Erythroblast (primary cell): ENCODE data around the gene SH3BGRL2.

Source experiments
- DNase-seq, 2 experiments: peaks; one replicate each; lab custom pipeline; 2025; lab: John Stamatoyannopoulos, UW
- GATA1 ChIP-seq: IDR thresholded peaks from 2 replicates; pipeline ENCODE4 v1.6.1; 2011; ENCODE audit warnings: low read depth, mild to moderate bottlenecking, control low read depth, low read length, moderate library complexity
- POLR2A ChIP-seq: IDR thresholded peaks from 2 replicates; pipeline ENCODE4 v1.6.1; 2011; ENCODE audit warnings: mild to moderate bottlenecking, low read length

The SH3BGRL2 gene

DNA sequence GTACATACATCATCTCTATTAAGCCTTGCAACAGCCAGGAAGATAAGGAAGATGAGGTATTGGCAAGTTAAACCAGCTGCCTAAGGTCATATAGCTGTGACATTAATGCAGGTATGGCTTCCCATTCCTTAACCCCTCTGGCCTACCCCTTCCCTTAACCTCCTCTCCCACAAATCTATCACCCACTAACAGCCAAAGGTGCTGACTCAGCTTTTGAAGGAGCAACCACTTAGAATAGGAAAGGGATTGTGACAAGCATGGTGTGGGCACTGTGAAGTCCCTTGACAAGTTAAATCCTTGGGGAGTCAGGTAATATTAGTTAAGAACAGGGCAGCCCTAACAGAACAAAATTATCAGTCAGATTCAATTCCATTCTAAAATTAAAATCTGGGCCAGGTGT is 5.4 kb upstream of the SH3BGRL2 start:
- TF ChIP-seq GATA1 (no peak), POLR2A (no peak)
- DNase-seq = no peak

DNA sequence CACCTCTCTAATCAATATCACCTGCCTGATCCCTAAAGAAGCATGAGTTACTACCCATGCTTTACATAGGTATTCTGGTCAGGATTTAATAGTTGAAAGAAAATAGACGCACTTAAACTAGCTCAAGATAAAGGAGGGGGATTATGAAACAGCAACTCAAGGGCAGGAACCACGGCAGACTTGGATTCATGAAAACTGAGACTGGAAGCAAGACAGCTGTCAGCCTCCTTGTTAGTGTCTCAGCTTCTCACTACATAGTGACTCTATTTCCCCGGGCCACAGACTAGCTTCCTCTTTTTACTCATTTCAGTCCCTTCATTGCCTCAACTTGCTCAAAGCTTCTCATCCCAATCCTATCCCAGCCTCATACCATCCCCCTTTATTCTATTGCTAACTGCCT is 4.3 kb upstream of the SH3BGRL2 start:
- DNase-seq = no peak
- TF ChIP-seq POLR2A (no peak), GATA1 (no peak)

DNA sequence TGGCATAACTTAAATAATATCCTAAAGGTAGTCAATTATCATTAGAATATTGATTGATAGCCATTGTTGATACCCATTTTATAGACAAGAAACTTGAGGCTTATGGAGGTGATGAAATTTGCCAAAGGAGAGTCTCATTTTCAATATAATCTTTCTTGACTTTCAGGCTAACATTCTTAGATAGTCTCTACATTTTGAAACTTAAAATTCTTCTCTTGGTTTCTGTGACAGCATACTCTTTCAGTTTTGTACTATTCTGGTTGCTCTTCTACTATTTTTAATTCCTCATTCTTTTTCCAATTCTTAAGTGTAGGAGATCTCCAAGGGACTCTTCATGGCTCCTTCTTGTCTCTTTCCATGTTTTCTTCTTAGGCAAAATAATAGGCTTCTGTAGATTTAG is 3.7 kb upstream of the SH3BGRL2 start:
- no peak for DNase-seq
- TF ChIP-seq GATA1 = no peak
- TF ChIP-seq POLR2A = no peak

DNA sequence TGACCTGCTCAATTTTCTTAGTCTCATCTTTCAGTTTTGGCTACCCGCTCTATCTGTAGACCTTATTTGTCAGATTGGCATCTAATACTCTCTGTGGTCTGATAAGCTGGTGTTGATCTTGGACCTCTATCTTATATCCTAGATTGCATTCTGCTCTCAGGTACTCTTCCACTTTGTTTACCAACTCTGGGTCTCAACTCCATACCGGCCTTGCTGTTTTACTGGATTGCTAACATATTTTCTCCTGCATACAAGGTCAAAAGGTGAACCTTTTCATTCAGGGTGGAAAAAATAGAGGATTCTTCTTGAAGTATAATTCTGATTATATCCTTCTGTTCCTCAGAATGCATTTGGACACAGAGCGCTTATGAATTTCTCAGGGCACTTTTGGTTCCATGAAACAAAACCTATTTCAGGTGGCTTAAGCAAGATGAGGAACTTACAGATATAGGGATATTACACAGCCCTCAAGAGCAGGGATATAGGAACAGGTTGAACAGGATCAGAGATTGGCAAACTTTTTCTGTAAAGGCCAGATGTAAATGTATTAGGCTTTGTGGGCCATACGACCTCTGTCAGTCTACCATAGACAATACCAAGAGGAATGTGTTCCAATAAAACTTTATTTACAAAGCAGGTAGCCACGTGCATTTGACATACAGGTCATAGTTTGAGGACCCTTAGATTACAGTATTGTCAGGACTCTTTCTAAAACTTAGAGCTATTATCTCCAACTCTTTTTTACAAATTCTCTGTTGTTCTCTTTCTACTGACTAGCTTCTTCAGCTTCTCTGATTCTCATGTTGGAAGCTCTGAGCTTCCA is 2.5 kb upstream of the SH3BGRL2 start:
- no peak for DNase-seq
- no peak for TF ChIP-seq POLR2A
- no peak for TF ChIP-seq GATA1

DNA sequence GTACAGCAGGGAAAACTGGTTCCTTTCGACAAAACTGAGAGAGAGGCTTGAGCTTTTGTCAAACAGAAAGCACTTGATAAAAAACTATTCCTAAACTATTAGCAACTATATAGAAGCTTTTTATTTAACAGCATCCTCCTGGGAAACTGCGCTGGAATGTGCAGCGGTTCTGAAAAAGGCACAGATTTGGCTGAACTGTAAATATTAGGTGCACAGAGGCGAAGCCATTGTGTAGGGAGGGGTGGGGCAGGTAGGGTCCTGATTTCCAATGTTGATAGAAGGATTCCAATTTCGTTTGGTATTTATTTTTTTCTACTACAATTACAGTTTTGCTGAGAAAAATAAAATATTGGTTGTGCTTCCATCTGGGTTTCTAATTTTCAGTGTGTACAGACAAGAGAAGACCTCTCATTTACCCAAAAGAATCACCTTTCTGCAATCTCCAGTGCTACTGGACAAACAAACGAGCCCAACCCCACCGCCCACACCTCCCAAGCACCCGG is 698 bp upstream of the SH3BGRL2 start:
- no peak for DNase-seq
- TF ChIP-seq GATA1 (no peak), POLR2A (no peak)

DNA sequence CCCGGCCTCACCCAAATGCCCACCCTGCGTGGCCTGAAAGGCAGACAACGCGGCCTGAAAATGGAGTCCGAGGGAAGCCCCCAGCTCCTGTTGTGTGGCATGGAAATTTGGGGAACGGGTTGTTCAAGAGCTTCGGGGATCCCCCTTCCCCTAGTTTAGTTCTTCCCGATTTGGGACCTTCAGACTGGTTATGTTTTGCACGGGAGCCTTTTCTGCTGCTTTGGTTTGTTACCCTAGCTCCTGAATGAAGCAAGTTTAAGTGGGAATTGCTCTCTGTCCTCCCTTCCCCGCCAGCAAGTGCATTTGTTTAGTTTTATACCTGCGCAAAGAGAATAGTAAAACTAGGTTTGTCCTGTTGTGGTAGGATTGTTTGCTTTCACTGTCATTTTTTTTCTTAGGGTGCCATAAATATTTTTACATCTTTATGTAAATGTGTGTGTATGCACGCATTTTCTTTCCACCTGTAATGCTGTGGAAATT is 604 bp downstream of the SH3BGRL2 start:
- TF ChIP-seq GATA1 = no peak
- no peak for DNase-seq

DNA sequence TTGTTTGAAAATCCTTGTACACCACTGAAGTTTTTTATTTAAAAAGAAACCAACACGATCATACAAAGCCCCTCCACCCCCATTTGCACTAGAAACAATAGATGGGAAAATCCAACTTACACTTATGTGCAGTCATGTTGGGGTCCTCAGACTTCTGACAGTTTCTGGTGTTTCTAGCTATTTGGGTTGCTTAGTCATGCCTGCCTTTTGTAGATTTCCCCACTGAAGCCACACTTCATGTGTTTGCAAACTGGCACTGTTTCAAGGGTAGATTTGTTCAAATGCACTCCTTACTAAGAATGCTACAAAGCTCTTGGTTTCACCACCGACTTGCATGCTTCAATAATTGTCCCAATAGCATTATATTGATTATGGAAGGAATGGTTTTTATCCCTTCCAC is 1.5 kb downstream of the SH3BGRL2 start:
- peak; percentile 8 to 41 for DNase-seq
- TF ChIP-seq POLR2A (no peak), GATA1 (no peak)

DNA sequence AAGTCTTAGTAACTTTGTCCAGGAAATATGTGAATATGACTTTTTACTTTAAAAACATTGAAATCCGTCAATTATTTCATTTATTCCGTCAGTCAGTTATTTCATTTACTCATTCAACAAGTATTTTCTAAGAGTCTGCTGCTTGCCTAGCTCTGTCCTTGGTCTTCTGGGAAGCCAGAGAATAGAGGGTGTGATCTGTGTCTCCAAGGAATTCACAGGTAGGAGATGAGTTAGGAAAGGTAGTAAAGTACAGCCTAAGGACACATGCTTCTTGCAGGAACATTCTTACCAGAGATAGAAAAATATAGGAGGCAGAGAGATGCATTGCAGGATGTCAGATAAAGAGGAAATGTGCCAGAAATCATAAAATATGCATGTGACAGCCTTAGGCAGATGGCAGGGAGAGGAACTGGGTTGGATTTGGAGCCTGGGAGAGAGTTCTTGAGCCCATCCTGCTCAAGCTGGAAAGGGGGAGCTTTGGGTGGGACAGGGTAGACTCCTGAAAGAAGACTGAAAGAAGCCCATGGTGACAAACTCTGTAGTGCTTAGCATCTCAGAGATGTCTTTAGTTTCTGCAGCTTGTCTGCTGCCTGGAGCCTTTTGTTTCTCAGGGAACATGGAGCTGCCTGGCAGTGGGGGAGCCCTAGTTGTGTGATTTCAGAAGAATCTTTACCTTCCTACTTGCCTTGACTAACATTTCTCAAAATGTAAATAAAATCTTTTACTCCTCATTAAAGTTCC is 3.5 kb downstream of the SH3BGRL2 start:
- TF ChIP-seq POLR2A (no peak), GATA1 (no peak)
- DNase-seq = no peak

DNA sequence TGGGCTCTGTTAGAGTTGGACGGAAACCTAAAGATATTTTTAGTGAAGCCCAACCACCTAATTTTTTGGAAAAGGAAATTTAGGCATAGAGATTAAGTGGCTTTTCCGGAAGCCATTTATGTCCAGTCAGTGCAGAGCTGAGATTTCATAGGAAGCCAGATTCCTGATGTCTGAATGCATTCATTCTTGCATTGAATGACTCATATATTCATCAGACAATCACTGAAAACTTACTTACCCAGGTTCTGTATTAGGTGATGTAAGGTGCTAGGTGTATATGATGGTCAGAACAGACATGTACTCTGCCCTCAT is 4.1 kb downstream of the SH3BGRL2 start:
- no peak for DNase-seq
- TF ChIP-seq GATA1 = no peak
- no peak for TF ChIP-seq POLR2A

DNA sequence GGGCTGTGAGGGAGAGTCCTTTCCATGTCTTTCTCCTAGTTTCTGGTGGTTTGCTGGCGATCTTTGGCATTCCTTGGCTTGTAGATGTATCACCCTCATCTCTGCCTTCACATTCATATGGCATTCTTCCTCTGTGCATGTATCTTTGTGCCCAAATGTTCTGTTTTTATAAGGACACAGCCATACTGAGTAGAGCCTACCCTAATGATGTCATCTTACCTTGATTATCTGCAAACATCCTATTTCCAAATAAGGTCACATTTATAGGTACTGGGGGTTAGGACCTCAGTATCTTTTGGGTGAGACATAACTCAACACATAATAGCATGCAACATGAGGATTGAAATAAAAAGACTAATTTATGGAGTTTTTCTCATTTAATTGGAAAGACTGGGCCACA is 5.5 kb downstream of the SH3BGRL2 start:
- TF ChIP-seq GATA1 (no peak), POLR2A (no peak)
- no peak for DNase-seq

DNA sequence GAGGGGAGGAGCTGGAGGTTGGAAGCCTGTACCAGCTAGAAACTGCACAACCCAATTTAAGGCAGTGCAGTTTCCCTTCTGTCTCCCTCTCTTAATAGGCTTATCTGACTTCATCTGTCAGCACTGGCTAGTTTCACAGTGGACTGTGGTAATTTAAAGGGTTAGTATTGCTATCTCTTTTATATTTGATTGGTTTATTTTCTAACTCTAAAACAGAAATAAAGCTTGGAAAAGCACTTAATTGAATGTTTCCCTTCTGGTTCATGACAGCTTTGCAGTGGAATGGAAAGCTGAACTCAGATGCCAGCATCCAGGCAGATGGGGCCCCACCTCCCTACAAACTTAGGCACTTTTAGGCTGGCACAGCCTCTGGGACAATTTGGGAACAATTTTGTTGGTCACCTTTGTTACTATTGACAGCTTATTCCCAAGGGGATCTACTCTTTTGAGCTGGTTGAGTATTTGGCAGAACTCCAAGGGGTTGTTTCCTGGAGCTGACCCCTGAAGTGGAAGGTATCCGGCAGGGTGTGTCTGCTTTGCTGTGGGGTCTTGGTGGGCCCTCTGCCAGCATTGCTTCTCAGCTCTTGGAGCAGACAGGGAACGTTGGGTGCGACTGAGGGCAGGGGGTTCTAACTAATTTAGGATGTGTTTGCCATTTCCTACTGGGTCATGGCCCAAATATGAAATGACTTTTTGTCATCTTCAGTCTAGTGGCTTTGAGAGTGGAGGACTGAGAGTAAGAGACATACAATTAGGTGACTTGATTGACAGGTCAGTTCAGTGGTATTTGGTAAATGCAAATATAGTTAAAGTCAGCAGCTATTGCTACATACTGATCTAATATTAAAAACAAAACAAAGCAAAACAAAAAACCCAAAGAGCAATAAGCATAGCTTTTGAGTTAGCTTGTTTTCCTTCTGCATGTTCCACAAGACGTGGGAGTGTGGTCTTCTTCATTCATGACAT is 9.3 kb downstream of the SH3BGRL2 start:
- DNase-seq = no peak
- TF ChIP-seq POLR2A = no peak
- no peak for TF ChIP-seq GATA1

DNA sequence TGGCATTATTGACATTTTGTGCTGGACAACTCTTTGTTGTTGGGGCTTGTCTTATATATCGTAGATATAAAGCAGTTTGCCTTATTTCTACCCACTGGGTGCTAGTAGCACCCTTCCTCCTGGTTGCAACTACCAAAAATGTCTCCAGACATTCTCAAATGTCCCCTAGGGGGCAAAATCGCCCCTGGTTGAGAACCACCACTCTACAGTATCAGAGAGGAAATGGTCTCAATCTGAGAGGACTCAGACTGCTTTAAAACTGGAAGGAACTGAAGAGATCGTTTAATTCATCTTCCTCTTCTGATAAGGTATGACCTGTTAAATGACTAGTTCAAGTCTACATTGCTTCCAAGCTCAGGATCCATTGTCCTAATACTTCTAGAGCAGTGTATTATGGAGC is 14.9 kb downstream of the SH3BGRL2 start:
- no peak for DNase-seq
- TF ChIP-seq POLR2A = no peak
- no peak for TF ChIP-seq GATA1

DNA sequence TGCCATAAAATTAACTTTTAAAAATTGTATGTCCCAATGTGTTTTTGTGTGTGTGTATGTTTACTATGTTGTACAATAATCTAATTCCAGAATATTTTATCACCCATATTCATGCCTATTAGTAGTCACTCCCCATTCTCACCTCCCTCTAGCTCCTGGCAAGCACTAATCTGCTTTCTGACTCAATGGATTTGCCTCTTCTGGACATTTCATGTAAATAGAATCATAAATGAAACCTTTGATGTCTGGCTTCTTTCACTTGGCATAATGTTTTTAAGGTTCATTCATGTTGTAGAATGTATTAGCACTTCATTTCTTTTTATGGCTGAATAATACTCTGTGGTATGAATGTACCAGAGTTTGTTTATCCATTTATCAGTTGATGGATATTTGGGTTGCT is 15.4 kb downstream of the SH3BGRL2 start:
- no peak for DNase-seq
- no peak for TF ChIP-seq POLR2A
- TF ChIP-seq GATA1 = no peak
